Erythroblast (primary cell): ENCODE data around the gene OSER1.

ENCODE experiments used
- GATA1 ChIP-seq: IDR thresholded peaks from 2 replicates; pipeline ENCODE4 v1.6.1; 2011; ENCODE audit warnings: low read depth, mild to moderate bottlenecking, control low read depth, low read length, moderate library complexity
- POLR2A ChIP-seq: IDR thresholded peaks from 2 replicates; pipeline ENCODE4 v1.6.1; 2011; ENCODE audit warnings: mild to moderate bottlenecking, low read length

DNA sequence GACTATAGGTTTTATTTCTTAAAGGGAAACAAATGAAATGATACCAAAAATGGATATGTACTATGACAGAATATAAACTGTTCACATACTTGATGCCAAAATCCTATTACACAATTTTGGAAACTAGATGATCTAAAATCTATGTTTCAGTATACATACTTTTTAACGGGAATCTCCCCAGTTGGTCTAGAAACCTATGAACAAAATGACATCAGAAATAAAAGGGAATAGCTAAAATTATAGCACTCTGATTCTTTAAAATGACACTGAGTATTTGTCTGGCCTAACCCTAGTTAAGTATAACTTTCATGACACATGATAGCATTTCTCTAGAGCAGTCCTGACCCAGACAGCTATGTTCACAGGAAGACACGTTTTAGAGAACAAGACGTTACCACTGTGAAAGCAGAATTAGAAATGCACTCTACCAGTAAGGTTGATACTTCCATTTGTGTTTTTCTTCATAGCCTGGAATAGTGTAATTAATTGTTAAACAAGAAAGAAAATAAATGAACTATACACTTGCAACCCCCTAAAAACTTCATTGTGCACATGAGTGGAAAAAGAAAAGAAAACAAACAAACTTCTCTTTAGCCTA is 3.3 kb downstream of the OSER1 start:
- TF ChIP-seq POLR2A (no peak), GATA1 (no peak)
